HG02678 (cell line): Measurements from ENCODE around the gene EVA1C.
"Not testable (repeated sequence)": the region's sequence is repeated elsewhere in the genome, so short reads cannot be mapped to it uniquely, and the experiment has no call there.

ENCODE experiments used
- ATAC-seq: cut with Tn5 transposase; IDR thresholded peaks from one replicate; pipeline ENCODE4 v1.9.1; 2021; ENCODE audit warnings: mild to moderate bottlenecking, moderate library complexity; ENCODE audit not compliant: unreplicated experiment

EVA1C gene

DNA sequence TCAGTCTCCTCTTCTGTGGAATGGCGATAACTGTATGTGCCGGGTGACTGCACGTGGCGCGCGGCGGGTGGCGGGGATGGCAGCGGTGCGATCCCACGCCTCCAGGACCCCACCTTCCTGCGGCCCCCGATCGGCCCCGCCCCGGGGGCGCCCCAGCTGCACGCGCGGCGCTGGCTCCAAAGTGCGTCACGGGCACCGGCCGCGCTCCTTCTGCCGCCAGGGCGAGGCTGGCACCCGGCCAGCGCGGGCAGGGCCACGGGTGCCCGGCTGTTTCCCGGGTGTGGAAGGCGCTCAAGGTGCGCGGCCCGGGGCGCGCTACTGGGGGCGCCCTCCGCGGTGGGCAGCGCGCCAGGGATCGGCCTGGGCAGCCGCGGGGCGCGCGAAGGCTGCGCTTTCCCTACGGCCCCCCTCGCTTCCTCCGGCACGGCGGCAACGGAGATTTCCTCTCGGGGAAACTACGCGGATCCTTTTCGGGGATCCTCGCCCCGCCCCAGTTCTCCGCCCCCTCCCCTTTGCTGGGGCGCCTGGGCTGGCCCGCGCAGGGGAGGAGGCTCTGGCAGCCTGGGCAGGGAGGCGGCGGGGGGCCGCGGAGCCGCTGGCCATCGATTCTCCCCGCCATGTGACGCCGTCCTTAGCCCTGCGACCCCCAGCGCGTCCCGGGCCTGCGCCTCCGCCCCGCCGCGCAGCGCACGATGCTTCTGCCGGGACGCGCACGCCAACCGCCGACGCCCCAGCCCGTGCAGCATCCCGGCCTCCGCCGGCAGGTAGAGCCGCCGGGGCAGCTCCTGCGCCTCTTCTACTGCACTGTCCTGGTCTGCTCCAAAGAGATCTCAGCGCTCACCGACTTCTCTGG is at the start of gene EVA1C:
Gene EVA1C, plus strand, starts transcription at position 545 of the 853 bp plus-strand sequence. Its CDS starts 148 bp downstream, at position 693.
- ATAC-seq = no peak

- ATAC-seq = no peak
These were observed 48.1 kb upstream of the EVA1C start for GRCh38 chr21:32364387-32364786.

GRCh38 chr21:32364796-32365195 is 47.7 kb upstream of the EVA1C start:
- no peak for ATAC-seq

GRCh38 chr21:32366191-32366590 is 46.3 kb upstream of the EVA1C start:
- ATAC-seq = no peak

DNA sequence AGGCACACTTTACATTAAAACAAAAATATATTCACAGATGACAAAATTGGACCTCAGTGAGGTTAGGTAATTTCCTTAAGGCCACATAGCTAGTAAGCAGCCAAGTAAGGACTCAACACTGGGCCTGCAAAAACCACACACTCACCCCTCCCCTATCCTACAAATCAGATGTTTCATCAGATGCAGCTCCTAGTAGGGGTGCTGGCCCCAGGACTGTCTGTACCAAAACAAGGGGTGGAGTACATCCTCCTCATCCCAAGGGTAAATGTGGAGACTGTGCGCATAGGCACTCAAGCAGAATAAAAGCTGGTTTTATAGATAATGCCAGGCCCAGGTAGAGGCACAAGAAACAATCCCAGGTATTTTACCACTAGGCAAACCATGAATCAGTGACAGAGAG is 45.3 kb upstream of the EVA1C start:
- ATAC-seq = no peak

DNA sequence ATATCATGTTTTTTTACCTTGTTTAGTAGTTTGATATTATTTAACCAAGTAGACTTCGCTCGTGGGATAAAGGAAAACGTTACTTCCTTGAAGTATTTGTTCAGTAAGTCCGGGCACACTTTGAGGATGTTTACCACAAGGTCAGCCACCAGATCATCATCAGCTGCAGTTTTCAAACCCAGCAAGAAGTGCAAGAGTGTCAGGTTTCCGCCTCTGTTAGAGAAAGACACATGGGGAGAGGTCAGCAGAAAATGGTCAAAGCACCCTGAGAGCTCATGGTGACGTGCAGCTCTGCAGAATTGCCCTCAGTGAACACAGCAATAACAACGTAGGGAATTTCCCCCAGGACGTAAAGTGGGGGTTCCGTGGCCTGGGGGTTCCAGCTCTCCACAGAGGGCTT is 44.1 kb upstream of the EVA1C start:
- no peak for ATAC-seq

DNA sequence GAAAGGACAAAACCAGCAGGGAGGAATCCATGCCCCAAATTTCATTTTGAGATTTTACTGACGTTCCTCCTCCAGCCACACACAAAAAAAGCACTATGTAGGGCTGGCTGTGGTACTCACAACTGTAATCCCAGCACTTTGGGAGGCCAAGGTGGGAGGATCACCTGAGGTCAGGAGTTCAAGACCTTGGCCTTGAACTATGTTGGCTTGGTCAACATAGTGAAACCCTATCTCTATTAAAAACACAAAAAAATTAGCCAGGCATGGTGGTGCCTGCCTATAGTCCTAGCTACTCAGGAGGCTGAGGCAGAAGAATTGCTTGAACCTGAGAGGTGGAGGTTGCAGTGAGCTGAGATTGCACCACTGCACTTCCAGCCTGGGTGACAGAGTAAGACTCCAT is 43.5 kb upstream of the EVA1C start:
- not testable (repeated sequence) for ATAC-seq

DNA sequence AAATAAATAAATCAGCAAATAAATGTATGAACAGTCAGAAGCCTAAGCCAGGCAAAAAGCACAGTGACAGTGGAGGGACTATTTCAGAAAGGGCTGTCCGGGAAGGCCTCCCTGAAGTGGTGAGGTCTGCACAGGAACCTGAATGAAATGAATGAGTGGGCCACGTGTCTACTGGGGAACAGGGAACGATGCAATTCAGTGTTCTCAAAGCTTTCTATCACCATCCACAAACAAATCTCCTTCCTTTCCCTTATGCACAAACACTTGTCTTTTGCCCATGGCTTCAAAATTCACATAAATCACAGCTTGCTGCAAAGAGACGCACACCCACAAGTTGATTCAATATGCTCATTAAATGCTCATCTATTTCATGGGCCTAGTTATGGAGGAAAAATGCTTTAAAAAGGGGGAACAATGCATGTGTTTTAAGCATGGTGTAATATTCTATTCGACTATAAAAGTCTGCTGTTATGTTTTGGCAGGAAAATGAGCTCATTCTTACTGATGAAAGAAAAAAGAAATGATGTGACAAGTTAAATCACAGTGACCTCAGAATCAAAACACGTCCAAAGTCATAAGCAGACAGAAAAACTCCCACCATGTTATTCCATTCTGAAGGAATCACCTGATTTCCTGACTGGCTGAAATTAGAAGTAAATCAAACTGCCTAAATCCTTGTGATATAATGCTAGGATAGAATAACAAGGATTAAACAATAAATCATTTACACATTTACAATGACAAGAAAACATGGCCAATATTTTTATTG is 41.3 kb upstream of the EVA1C start:
- no peak for ATAC-seq

DNA sequence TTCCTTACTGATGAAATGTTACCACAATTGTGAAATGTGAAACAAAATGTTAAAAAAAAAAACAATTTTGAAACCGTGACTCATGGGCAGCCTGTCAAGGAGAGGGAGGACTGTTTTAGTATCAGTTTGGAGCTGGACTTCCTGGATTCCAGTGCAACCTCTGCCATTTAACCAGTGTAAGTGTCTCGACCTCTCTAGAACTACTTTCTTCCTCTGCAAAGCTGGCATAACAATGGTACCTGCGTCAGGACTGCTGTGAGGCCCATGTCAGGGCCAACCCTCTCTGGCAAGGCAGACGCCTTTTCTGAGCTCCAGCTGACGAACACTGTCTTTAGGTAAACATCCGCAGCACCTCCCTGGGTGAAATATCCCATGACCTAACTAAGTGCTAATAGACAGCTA is 40.6 kb upstream of the EVA1C start:
- ATAC-seq = no peak

DNA sequence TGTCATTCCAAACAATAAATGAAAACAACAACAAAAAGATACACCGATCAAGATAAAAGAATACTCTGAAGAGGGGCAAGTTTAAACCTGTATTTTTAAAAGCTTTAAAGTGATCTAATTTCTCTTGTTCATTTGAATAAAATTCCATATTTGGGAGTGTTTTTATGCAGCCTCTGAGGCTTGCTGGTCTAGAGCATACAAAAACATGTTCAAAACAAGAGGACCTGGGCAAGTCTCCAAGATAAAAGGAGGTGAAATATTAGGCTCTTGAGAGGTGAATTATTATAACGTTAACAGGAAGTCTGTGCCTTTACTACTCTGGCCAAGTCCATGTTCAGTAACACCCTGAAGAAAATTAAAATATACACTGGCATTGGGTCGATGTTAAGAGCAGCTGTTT is 39.8 kb upstream of the EVA1C start:
- no peak for ATAC-seq

DNA sequence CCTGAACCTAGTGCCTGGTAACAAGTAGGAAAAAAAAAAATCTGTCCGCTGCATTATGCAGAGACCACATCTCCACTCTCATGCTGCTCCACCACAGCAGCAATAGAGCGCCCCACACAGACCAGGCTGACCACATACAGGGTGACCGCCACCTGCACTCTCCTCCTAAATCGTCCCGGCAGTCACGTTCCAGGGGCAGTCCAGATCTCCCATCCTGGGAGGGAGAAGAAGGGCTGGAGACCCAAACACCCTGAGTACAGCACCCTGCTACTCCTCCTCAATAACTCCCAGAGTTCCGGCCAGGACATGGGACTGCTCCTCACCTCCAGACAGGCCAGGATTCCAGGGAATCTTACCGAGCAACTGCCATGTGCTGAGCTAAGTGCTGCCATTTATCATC is 35.0 kb upstream of the EVA1C start:
- ATAC-seq = no peak

GRCh38 chr21:32377991-32378390 is 34.5 kb upstream of the EVA1C start:
- no peak for ATAC-seq

DNA sequence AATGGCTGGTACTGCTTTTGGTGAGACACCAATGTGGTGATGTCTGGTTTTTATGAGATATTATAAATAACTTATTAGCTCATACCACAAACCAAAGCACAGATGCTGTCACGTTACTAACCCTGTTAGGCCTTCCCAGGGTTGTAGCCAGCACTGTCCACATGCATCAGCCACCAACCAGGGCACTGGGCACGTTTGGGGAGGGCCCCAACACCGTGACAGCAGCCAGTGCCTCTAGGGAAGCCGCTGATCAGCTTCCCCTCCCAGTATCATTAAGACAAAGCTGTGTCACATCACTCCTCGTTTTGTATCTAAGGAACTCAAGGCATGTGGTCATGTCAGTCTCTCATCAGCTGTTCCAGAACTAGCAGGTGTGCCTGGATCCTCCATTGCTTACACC is 33.5 kb upstream of the EVA1C start:
- no peak for ATAC-seq

DNA sequence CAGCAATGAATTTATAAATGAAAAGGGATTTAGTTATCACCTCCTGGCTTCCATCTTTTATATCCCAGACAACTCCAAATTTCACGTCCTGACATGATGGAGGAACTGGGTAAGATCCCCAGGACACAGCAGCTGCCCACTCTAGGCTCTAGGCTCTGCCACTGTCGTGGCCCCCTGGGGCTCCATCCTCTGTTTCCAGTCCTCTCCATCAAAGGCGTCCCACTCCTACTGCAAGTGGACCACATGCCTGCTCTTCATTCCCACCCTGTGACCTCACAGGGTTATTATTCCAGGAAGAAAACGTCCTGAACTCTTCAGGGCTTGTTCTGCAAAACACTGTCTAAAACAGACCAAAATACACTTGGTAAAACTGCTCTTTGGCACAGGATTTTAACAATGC is 31.6 kb upstream of the EVA1C start:
- no peak for ATAC-seq

DNA sequence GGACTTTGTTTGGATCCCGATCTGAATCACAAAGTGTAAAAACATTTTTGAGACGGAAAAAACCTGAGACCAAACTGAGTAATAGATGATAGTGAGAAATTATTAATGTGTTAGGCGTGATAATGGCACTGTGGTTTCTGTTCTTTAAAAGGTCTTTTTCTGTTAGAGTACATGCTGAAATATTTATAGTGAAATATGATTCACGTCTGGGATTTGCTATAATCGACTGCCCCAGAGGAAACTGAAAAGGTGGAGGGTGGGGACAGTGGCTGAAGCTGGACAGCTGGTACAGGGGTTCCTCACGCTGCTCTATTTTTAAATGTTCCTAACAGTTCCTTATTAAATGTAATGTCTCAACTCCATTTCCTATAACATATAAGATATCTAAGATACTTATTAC is 30.9 kb upstream of the EVA1C start:
- no peak for ATAC-seq

- no peak for ATAC-seq
These were observed 30.3 kb upstream of the EVA1C start for GRCh38 chr21:32382108-32382644.

GRCh38 chr21:32383812-32384211 is 28.7 kb upstream of the EVA1C start:
- no peak for ATAC-seq

- ATAC-seq = no peak
These were observed 26.2 kb upstream of the EVA1C start for GRCh38 chr21:32386195-32386870.

GRCh38 chr21:32387151-32387550 is 25.4 kb upstream of the EVA1C start:
- ATAC-seq = no peak

DNA sequence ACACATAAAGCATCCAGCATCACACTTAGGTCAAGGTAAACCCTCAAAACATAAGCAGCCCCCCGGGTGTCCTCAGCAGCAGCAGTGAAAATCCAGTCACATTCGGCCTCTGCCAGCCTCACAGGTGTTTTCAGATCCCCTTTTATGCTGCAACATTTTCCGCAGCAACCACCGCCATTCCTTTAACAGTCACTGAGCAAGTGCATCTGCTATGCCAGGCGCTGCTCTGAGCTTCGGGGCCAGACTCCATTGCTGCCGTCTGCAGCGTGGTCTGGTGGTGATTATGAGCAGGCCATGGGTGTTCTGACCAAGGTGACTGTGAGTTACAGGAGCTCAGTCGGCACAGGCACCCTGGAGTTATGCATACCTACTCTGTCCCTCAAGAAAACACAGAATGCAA is 24.2 kb upstream of the EVA1C start:
- ATAC-seq = no peak

- no peak for ATAC-seq
These were observed 23.0 kb upstream of the EVA1C start for GRCh38 chr21:32389337-32390015.
